A549 (cell line): ENCODE results near the gene SH2B3. TPM values are rescaled to one million over a fixed set of nuclear protein-coding genes. Genes with fewer than 3 reads are reported as not detected.

Experiments
- ATAC-seq, 2 experiments: fragments of 200-7000 bp in 1 of 2; fragments of >200 bp in 1 of 2; cut with Nextera tagmentation in 1 of 2; cut with Tn5 transposase in 1 of 2; 3 replicates each; pipeline versions ENCODE4 v1.8.0 to v1.9.1; 2018 to 2020; ENCODE audit warnings: mild to moderate bottlenecking in 1 of 2, moderate library complexity in 1 of 2
- CTCF ChIA-PET: fragments of 300-600 bp; sonication (Branson Sonifier 250); formaldehyde crosslinking; extraction: SDS; loops from one replicate; lab custom pipeline; 2021; ENCODE audit warnings: antibody characterized with exemption, inconsistent platforms; lab: Yijun Ruan, JAX
- POLR2A ChIA-PET: fragments of 350-600 bp; formaldehyde crosslinking; extraction: SDS; loops from one replicate; lab custom pipeline; 2021; ENCODE audit warnings: antibody characterized with exemption, inconsistent platforms; lab: Yijun Ruan, JAX
- DNase-seq, 2 experiments: peaks; one replicate each; pipeline versions ENCODE4 v3.0.0 to v3.0.0-alpha.2; 2011 to 2016; ENCODE audit warnings: low read depth in 1 of 2, low spot score in 1 of 2
- FAIRE-seq: peaks from 2 replicates; lab custom pipeline; 2011; peaks lifted over from hg19 to GRCh38; lab: Jason Lieb, UNC
- H3K27ac ChIP-seq, 2 experiments: fragments of >200 bp; sonication (Bioruptor Twin); formaldehyde crosslinking; 3 replicates each; pipeline ENCODE4 v1.5.1; 2016 to 2017
- H3K4me1 ChIP-seq: fragments of >200 bp; sonication (Bioruptor Twin); formaldehyde crosslinking; 3 replicates; pipeline ENCODE4 v1.6.1; 2016
- H3K4me2 ChIP-seq: fragments of >200 bp; sonication (Bioruptor Twin); formaldehyde crosslinking; 3 replicates; pipeline ENCODE4 v1.6.1; 2016
- H3K4me3 ChIP-seq: fragments of >200 bp; sonication (Bioruptor Twin); formaldehyde crosslinking; 3 replicates; pipeline ENCODE4 v1.5.1; 2016
- H3K9me3 ChIP-seq: fragments of >200 bp; sonication (Bioruptor Twin); formaldehyde crosslinking; 3 replicates; pipeline ENCODE4 v1.6.1; 2016
- CBX8 ChIP-seq: fragments of 200-600 bp; sonication (generic); IDR thresholded peaks from 2 replicates; pipeline ENCODE4 v1.6.1; 2016
- CEBPB ChIP-seq, 2 experiments: fragments of >200 bp in 1 of 2; sonication (Bioruptor Twin) in 1 of 2; formaldehyde crosslinking in 1 of 2; IDR thresholded peaks; 2 replicates each; pipeline ENCODE4 v1.6.1; 2012 to 2016
- E2F6 ChIP-seq: IDR thresholded peaks from 2 replicates; pipeline ENCODE4 v1.6.1; 2012; ENCODE audit warnings: low read depth, borderline replicate concordance
- EHF ChIP-seq: fragments of 250-450 bp; sonication (Bioruptor Pico); IDR thresholded peaks from 2 replicates; pipeline ENCODE4 v1.5.0; 2020; ENCODE audit warnings: mild to moderate bottlenecking
- ELK1 ChIP-seq: fragments of 150-350 bp; IDR thresholded peaks from 2 replicates; pipeline ENCODE4 v1.6.1; 2014; ENCODE audit warnings: low read depth, mild to moderate bottlenecking, low read length
- GATA3 ChIP-seq: IDR thresholded peaks from 2 replicates; pipeline ENCODE4 v1.6.1; 2012; ENCODE audit warnings: borderline replicate concordance
- JUN ChIP-seq, 2 experiments: fragments of >200 bp; sonication (Bioruptor Twin); formaldehyde crosslinking; IDR thresholded peaks; 2 replicates in 1 of 2; 3 replicates in 1 of 2; pipeline ENCODE4 v1.6.1; 2016 to 2017
- JUNB ChIP-seq: fragments of >200 bp; sonication (Bioruptor Twin); formaldehyde crosslinking; IDR thresholded peaks from 2 replicates; pipeline ENCODE4 v1.6.1; 2016
- KDM1A ChIP-seq: fragments of 200-600 bp; sonication (generic); IDR thresholded peaks from 2 replicates; pipeline ENCODE4 v1.6.1; 2016; ENCODE audit warnings: low read depth, mild to moderate bottlenecking
- KDM5A ChIP-seq: fragments of 200-600 bp; sonication (generic); IDR thresholded peaks from 2 replicates; pipeline ENCODE4 v1.6.1; 2016; ENCODE audit warnings: antibody characterized with exemption, mild to moderate bottlenecking
- MAFK ChIP-seq: fragments of 450-650 bp; IDR thresholded peaks from 2 replicates; pipeline ENCODE4 v1.6.1; 2014; ENCODE audit not compliant: partially characterized antibody
- PHF8 ChIP-seq: fragments of 200-600 bp; sonication (generic); IDR thresholded peaks from 2 replicates; pipeline ENCODE4 v1.6.1; 2016; ENCODE audit warnings: low read depth, mild to moderate bottlenecking, antibody characterized with exemption, moderate library complexity, borderline replicate concordance
- RNF2 ChIP-seq: fragments of 200-600 bp; sonication (generic); IDR thresholded peaks from 2 replicates; pipeline ENCODE4 v1.6.1; 2016; ENCODE audit warnings: low read depth, mild to moderate bottlenecking, antibody characterized with exemption, moderate library complexity, borderline replicate concordance
- USF2 ChIP-seq: fragments of 450-650 bp; IDR thresholded peaks from 2 replicates; pipeline ENCODE4 v1.6.1; 2014; ENCODE audit warnings: antibody characterized with exemption
- ZNF302 ChIP-seq: fragments of 250-450 bp; sonication (Bioruptor Pico); IDR thresholded peaks from 2 replicates; pipeline ENCODE4 v1.9.0; 2021; ENCODE audit warnings: inconsistent platforms, mild to moderate bottlenecking, moderate library complexity
- WGBS: methylation state at CpG from one replicate; pipeline ENCODE4 v1.1.6; 2017; ENCODE audit errors: missing lambda C conversion rate; 5-methylcytosine and 5-hydroxymethylcytosine counted together
- polyA minus RNA-seq: library from RNA; depleted of rRNA, polyadenylated mRNA; stranded (reverse); fragments of >200 nt; gene quantifications from 2 replicates; pipeline ENCODE4 v1.2.3, GENCODE V29; 2011; rRNA and poly(A)+ RNA removed
- polyA plus RNA-seq, 4 experiments: library from polyadenylated mRNA; depleted of rRNA in 3 of 4; stranded (reverse); fragments of >200 nt; fragmentation: RNase III in 1 of 4; extraction: RNeasy Plus Mini Kit Qiagen cat#74134 plus additional on column Dnase treatment in 1 of 4; gene quantifications; 2 replicates in 3 of 4; 3 replicates in 1 of 4; pipeline ENCODE4 v1.2.3, GENCODE V29; 2011 to 2017

Gene SH2B3
- polyA plus RNA-seq (2011; rRNA removed) (2.3 and 2.9 TPM in 2 replicates), polyA plus RNA-seq (2017; fragmentation: RNase III; extraction: RNeasy Plus Mini Kit Qiagen cat#74134 plus additional on column Dnase treatment) (2.4 to 2.5 TPM (median 2.5 TPM) in 3 replicates), polyA minus RNA-seq (2.5 and 2.6 TPM in 2 replicates)
- 2.1 and 2.8 TPM in 2 replicates for polyA plus RNA-seq (2012; cell fraction: cytosol; rRNA removed)
- 2.5 and 2.9 TPM in 2 replicates for polyA plus RNA-seq (2012; cell fraction: nucleus; rRNA removed)

GRCh38 chr12:111405859-111406473 lies at the start of gene SH2B3:
TSS of gene SH2B3 (plus strand) at chr12:111405923. CDS start at chr12:111418146, 12,223 bp downstream.
- Histone ChIP-seq H3K4me3 (peak within 1 kb of the TSS; percentile 63), H3K4me2 (peak within 1 kb of the TSS; percentile 99), H3K27ac (peak within 1 kb of the TSS; percentile 83 to 89), H3K9me3 (no peaks in the 10 kb centered on the region), H3K4me1 (peaks cover 32% of the 10 kb centered on the region)
- FAIRE-seq, result no peak
- ATAC-seq, result peak; percentile 11 to 36; a peak in 5 of 6 replicates
- CTCF ChIA-PET, result interaction anchor here (2.0 to 5.1 kb wide), 2 partner anchors 9 to 45 kb away, joined by 11 to 36 read pairs; no protein-coding TSS in a partner anchor
- POLR2A ChIA-PET, result no interaction called here
- TF ChIP-seq USF2, result no peak
- peak; percentile 18; the same call in 1 of the 2 replicates for TF ChIP-seq PHF8
- peak in 1 of 2 experiments; percentile 49; a peak in 1 of 5 replicates for TF ChIP-seq JUN (IDR thresholded peaks at IDR 0.05)
- DNase-seq, result peak in 1 of 2 experiments; percentile 62
- 0% methylated on average over 21 of the region's 80 CpGs for whole genome bisulfite sequencing

- FAIRE-seq (no peak), ATAC-seq (no peak; a peak in 1 of 6 replicates), DNase-seq (no peak)
- peaks cover 7% of the 10 kb centered on the region; the same call in 2 of the 3 replicates for H3K4me1 ChIP-seq
- H3K4me3 ChIP-seq, result no peak overlapping the region
- no peak overlapping the region for H3K27ac ChIP-seq
- ChIA-PET POLR2A (no interaction called here), CTCF (interaction anchor here (2.1 kb wide), 1 partner anchor 37 kb away, joined by 11 read pairs; no protein-coding TSS in a partner anchor)
- 81% methylated on average over 11 of the region's 11 CpGs for WGBS
- no peaks in the 10 kb centered on the region for H3K9me3 ChIP-seq
- TF ChIP-seq RNF2 (no peak), ELK1 (no peak)
- no peak overlapping the region for H3K4me2 ChIP-seq
These were observed 46.4 kb upstream of the SH2B3 start for GRCh38 chr12:111359231-111359913.

GRCh38 chr12:111359914-111360276 lies 45.8 kb upstream of the SH2B3 start:
- Histone ChIP-seq H3K4me3 (no peak overlapping the region), H3K4me1 (peaks cover 7% of the 10 kb centered on the region; the same call in 2 of the 3 replicates), H3K27ac (no peak overlapping the region), H3K4me2 (no peak overlapping the region), H3K9me3 (no peaks in the 10 kb centered on the region)
- no peak for TF ChIP-seq USF2
- ATAC-seq (no peak; a peak in 1 of 6 replicates), DNase-seq (no peak), FAIRE-seq (no peak)
- POLR2A ChIA-PET, result no interaction called here
- WGBS, result 78% methylated on average over 5 of the region's 5 CpGs
- CTCF ChIA-PET, result interaction anchor here (0.6 to 2.1 kb wide), 2 partner anchors 37 to 39 kb away, joined by 4 to 11 read pairs; no protein-coding TSS in a partner anchor

- CTCF ChIA-PET, result interaction anchor here (0.6 to 2.1 kb wide), 3 partner anchors 36 to 39 kb away, joined by 4 to 11 read pairs (median 5); no protein-coding TSS in a partner anchor
These were observed 45.3 kb upstream of the SH2B3 start for GRCh38 chr12:111360325-111360930.

More at GRCh38 chr12:111360325-111360930, 45.3 kb upstream of the SH2B3 start:
- ATAC-seq (no peak), DNase-seq (no peak), FAIRE-seq (no peak)
- 74% methylated on average over 9 of the region's 9 CpGs for WGBS
- Histone ChIP-seq H3K4me3 (no peak overlapping the region), H3K27ac (no peak overlapping the region), H3K4me1 (peaks cover 7% of the 10 kb centered on the region; the same call in 2 of the 3 replicates), H3K9me3 (no peaks in the 10 kb centered on the region), H3K4me2 (no peak overlapping the region)
- TF ChIP-seq JUNB (no peak), KDM1A (no peak), E2F6 (no peak), CBX8 (no peak), MAFK (no peak), USF2 (no peak), GATA3 (no peak), CEBPB (IDR thresholded peaks at IDR 0.05) (no peak), RNF2 (no peak), EHF (no peak), KDM5A (no peak), ZNF302 (CRISPR knock-in tag) (no peak)
- POLR2A ChIA-PET, result no interaction called here
